Activated effector memory CD4-positive, alpha-beta T cell treated with Interleukin-2 at 50 U/mL for 16 hours (primary cell): ENCODE measurements around the gene MEF2C.

Experiments used
- DNase-seq: peaks from one replicate; pipeline ENCODE4 v3.0.0-alpha.2; 2020

The MEF2C gene

GRCh38 chr5:88745093-88745696 lies 137.8 kb downstream of the MEF2C start:
- DNase-seq = no peak

GRCh38 chr5:88743231-88743834 lies 139.7 kb downstream of the MEF2C start:
- DNase-seq = no peak

- no peak for DNase-seq
Observed at GRCh38 chr5:88741964-88742363, 141.0 kb downstream of the MEF2C start.

- no peak for DNase-seq
Observed at GRCh38 chr5:88740604-88741185, 142.3 kb downstream of the MEF2C start.

- DNase-seq = no peak
Observed at GRCh38 chr5:88736494-88736893, 146.5 kb downstream of the MEF2C start.

GRCh38 chr5:88734983-88735382 lies 148.0 kb downstream of the MEF2C start:
- no peak for DNase-seq

- no peak for DNase-seq
Observed at GRCh38 chr5:88734191-88734640, 148.8 kb downstream of the MEF2C start.

- no peak for DNase-seq
Observed at GRCh38 chr5:88732862-88733261, 150.1 kb downstream of the MEF2C start.

GRCh38 chr5:88732181-88732633 lies 150.8 kb downstream of the MEF2C start:
- DNase-seq = no peak

GRCh38 chr5:88729829-88730182 lies 153.2 kb downstream of the MEF2C start:
- no peak for DNase-seq

GRCh38 chr5:88729084-88729828 lies 153.7 kb downstream of the MEF2C start:
- no peak for DNase-seq

- no peak for DNase-seq
Observed at GRCh38 chr5:88727705-88728313, 155.2 kb downstream of the MEF2C start.

- DNase-seq = no peak
Observed at GRCh38 chr5:88725454-88725853, 157.5 kb downstream of the MEF2C start.

GRCh38 chr5:88724201-88724600 lies 158.8 kb downstream of the MEF2C start:
- no peak for DNase-seq

- DNase-seq = no peak
Observed at GRCh38 chr5:88722546-88723073, 160.4 kb downstream of the MEF2C start.

GRCh38 chr5:88719434-88719833 lies 163.6 kb downstream of the MEF2C start:
- DNase-seq = no peak

GRCh38 chr5:88718736-88719135 lies 164.2 kb downstream of the MEF2C start:
- DNase-seq = no peak

- DNase-seq = no peak
Observed at GRCh38 chr5:88716101-88716500, 166.9 kb downstream of the MEF2C start.

- DNase-seq = no peak
Observed at GRCh38 chr5:88715503-88715902, 167.5 kb downstream of the MEF2C start.

- DNase-seq = no peak
Observed at GRCh38 chr5:88713818-88714217, 169.2 kb downstream of the MEF2C start.

GRCh38 chr5:88708682-88709398 lies 174.1 kb downstream of the MEF2C start:
- DNase-seq = no peak

- DNase-seq = no peak
Observed at GRCh38 chr5:88708021-88708420, 175.0 kb downstream of the MEF2C start.
